Measurements from ENCODE around the gene KRTAP12-2.
"Not testable (repeated sequence)": the region's sequence is repeated elsewhere in the genome, so short reads cannot be mapped to it uniquely, and the experiment has no call there.

The KRTAP12-2 gene

GRCh38 chr21:44702111-44702972, 35.6 kb upstream of the KRTAP12-2 start:
- DNase-seq (ENCODE audit: low read depth): no peak

- no peak for DNase-seq (ENCODE audit: low read depth)
Observed at GRCh38 chr21:44701541-44701940, 34.8 kb upstream of the KRTAP12-2 start.

- DNase-seq (ENCODE audit: low read depth): no peak
Observed at GRCh38 chr21:44701023-44701400, 34.3 kb upstream of the KRTAP12-2 start.

- no peak for DNase-seq (ENCODE audit: low read depth)
Observed at GRCh38 chr21:44700101-44701022, 33.6 kb upstream of the KRTAP12-2 start.

GRCh38 chr21:44699502-44700001, 32.8 kb upstream of the KRTAP12-2 start:
- no peak for DNase-seq (ENCODE audit: low read depth)

- DNase-seq (ENCODE audit: low read depth): no peak
Observed at GRCh38 chr21:44697811-44698734, 31.3 kb upstream of the KRTAP12-2 start.

- DNase-seq (ENCODE audit: low read depth): not testable (repeated sequence)
Observed at GRCh38 chr21:44697172-44697810, 30.6 kb upstream of the KRTAP12-2 start, which contains the start of gene KRTAP10-12. KRTAP10-12 (plus strand) TSS chr21:44697172; CDS start chr21:44697202, 30 bp downstream.

- DNase-seq (ENCODE audit: low read depth): no peak
Observed at GRCh38 chr21:44696572-44696971, 29.8 kb upstream of the KRTAP12-2 start.

- DNase-seq (ENCODE audit: low read depth): no peak
Observed at GRCh38 chr21:44695641-44696040, 28.9 kb upstream of the KRTAP12-2 start.

GRCh38 chr21:44695184-44695583, 28.5 kb upstream of the KRTAP12-2 start:
- no peak for DNase-seq (ENCODE audit: low read depth)

GRCh38 chr21:44694776-44695175, 28.0 kb upstream of the KRTAP12-2 start:
- DNase-seq (ENCODE audit: low read depth): no peak

- DNase-seq (ENCODE audit: low read depth): no peak
Observed at GRCh38 chr21:44692798-44693512, 26.2 kb upstream of the KRTAP12-2 start.

GRCh38 chr21:44691686-44692085, 25.0 kb upstream of the KRTAP12-2 start:
- no peak for DNase-seq (ENCODE audit: low read depth)

- DNase-seq (ENCODE audit: low read depth): not testable (repeated sequence)
Observed at GRCh38 chr21:44689740-44690139, 23.0 kb upstream of the KRTAP12-2 start.

GRCh38 chr21:44687671-44688070, 20.9 kb upstream of the KRTAP12-2 start:
- no peak for DNase-seq (ENCODE audit: low read depth)

- DNase-seq (ENCODE audit: low read depth): no peak
Observed at GRCh38 chr21:44686843-44687561, 20.3 kb upstream of the KRTAP12-2 start.

- DNase-seq (ENCODE audit: low read depth): no peak
Observed at GRCh38 chr21:44686000-44686781, 19.5 kb upstream of the KRTAP12-2 start.

- DNase-seq (ENCODE audit: low read depth): not testable (repeated sequence)
Observed at GRCh38 chr21:44685050-44685449, 18.3 kb upstream of the KRTAP12-2 start.

GRCh38 chr21:44684483-44684882, 17.8 kb upstream of the KRTAP12-2 start:
- no peak for DNase-seq (ENCODE audit: low read depth)
